NCI-H524 (cell line): ENCODE data around the gene TROAP.
"Not testable (repeated sequence)": the region's sequence is repeated elsewhere in the genome, so short reads cannot be mapped to it uniquely, and the experiment has no call there.

Experiments
- DNase-seq, 2 experiments: peaks; one replicate each; lab custom pipeline; 2025; lab: John Stamatoyannopoulos, UW

TROAP gene

DNA sequence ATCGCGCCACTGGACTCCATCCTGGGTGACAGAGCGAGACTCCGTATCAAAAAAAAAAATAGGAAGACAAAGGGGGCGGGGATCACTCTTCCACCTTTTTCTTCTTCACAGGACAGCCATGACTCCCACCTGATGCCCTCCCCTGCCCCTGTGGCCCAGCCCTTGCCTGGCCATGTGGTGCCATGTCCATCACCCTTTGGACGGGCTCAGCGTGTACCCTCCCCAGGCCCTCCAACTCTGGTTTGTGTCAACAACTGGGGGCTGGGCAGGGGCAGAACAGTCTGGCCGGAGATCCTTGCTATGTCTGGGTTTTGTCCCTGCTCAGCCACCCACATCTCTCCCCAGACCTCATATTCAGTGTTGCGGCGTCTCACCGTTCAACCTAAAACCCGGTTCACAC is 5.8 kb downstream of the TROAP start:
- DNase-seq = no peak

DNA sequence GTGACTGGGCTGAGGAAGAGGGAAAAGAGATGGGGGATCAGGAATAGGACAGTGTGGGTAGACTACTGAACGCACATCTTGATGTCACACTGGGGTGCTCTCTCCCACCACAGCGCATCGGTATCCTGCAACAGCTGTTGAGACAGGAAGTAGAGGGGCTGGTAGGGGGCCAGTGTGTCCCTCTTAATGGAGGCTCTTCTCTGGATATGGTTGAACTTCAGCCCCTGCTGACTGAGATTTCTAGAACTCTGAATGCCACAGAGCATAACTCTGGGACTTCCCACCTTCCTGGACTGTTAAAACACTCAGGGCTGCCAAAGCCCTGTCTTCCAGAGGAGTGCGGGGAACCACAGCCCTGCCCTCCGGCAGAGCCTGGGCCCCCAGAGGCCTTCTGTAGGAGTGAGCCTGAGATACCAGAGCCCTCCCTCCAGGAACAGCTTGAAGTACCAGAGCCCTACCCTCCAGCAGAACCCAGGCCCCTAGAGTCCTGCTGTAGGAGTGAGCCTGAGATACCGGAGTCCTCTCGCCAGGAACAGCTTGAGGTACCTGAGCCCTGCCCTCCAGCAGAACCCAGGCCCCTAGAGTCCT is 7.1 kb downstream of the TROAP start:
- no peak for DNase-seq

GRCh38 chr12:49330631-49331379 is 7.8 kb downstream of the TROAP start:
- DNase-seq = no peak

DNA sequence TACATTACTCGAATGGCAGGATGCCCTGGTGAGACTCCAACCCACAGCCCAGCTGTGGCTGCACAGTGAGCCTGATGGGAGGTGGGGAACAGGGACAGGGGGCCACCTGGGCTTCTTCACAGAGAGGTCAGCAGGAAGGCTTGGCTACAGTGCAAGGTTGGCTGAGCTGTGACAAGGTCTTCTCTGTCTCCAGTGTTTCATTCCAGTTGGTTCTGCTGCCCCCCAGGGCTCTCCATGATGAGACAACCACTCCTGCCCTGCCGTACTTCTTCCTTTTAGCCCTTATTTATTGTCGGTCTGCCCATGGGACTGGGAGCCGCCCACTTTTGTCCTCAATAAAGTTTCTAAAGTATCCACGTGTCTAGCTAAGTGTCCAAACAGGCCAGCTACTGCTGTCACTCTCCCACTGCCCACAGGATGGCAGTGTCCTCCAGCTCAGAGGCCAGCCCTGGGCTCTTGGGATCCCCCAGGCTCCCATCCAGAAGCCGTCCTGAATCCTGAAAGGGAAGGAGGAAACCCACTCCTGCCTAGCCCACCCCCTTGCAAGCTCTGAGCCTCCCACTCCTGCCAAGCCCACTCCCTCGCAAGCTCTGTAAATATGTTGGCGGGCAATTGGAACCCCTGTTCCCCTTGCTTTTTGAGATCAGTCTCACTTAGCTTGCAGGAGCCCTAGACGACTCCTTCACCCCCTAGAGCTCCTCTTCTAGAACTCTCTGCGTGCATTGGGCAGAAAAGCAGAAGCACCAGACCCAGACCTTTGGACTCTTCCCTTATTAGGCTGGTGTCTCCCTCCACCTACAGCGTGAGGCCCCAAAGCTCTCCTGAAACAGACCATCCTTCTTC is 8.5 kb downstream of the TROAP start:
- DNase-seq = peak; percentile 26 to 62

DNA sequence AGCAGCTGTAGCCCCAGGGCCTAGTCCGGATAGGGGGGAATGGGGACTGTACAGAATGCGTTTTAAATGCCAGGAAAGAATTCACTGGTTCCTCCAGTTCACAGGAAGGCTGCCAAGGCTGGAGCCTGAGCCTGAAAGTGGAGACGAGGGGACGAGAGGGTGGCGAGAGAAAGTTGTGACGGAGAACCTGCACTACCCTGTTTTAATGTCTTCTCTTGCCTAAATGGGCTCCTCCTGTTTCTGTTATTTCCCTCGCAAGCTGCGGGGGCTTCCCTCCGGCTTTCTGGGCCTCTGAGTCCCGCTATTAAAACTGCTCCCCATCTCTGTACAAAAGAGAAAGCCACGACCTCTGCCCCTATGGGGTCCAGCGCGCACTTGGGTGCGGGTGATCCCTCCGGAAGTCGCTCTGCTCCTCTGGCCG is 9.4 kb downstream of the TROAP start:
- no peak for DNase-seq

DNA sequence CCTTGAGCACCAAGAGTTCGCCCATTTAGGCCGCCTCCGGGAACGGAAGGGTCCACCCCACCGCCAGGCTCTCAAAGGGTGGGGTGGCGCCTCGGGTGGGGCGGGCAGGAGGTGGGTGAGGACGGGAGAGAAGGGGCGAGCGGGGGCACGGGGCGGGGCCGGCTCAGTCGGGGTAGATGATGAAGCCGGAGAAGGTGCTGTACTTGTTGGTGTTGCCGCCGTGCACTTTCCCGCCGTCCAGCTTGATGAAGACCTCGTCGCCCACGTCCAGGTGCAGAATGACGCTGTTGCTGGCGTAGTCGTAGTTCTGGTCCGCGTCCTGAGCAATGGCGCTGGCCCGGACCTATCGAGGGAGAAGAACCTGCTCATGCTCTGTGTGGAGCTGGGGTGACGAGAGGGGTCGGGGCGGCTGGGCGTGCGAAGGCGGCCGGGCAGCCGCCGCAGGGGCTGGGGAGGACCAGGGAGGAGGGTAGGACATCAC is 9.9 kb downstream of the TROAP start:
- DNase-seq = no peak

GRCh38 chr12:49333778-49334177 is 10.7 kb downstream of the TROAP start:
- not testable (repeated sequence) for DNase-seq

DNA sequence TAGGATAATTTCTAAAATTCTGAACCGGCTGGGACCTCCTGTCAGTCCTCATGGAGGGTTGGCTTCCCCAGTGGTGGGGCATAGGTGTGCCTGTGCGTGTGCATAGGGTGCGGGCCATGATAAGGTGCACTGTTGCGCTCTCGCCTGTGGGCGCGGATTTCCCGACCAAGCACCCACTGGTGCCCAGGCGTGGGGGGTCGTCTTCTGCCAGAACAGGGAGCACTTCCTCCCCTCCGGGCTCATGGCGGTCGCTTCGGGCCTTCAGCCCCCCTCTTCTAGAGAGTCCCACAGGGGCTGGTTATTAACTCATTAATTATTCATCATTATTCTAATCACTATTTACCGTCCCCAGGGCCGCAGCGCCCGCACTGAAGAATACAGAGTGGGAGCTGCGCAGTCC is 11.2 kb downstream of the TROAP start:
- no peak for DNase-seq

- DNase-seq = no peak
Measured at GRCh38 chr12:49334681-49335080, 11.6 kb downstream of the TROAP start.

DNA sequence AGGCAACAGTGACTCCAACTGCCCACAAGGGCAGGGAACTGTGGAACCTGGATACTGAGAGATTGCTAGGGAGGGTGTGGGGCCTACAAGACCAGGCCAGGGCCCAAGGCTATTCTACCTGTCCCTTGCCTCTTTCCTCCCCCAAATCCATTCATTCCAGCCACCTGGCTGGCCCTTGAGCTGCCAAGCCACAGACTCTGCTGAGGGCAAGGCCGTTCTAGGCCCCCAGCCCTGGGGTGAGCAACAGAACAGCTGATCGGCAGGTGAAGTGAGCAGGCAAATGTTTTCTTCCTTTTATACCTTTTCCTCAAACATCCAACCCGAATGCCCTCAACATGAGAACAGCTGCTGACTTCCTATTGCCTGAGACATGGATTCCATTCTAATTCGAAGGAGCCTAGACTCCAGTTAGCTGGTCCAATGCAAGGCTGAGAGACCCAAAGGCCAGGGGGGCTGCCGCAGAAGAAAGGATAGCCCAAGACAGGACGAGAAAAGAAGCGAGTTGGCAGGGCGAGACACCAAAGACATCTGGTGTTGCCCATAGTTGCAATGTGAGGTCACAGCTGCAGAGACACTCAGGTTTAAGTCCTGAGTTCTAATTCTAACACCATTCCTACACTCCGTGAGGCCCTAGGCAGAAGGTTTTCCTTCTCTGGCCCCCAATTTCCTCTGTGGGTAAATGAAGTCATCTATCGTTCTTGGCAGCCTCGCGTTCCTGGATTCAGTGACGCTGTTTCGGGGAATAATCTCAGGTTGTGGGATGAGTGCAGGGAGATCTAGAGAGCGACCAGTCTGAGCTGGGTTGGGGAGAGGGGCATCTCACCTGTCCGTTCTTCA is 12.3 kb downstream of the TROAP start:
- no peak for DNase-seq

GRCh38 chr12:49335955-49336644 is 13.0 kb downstream of the TROAP start:
- DNase-seq = no peak

DNA sequence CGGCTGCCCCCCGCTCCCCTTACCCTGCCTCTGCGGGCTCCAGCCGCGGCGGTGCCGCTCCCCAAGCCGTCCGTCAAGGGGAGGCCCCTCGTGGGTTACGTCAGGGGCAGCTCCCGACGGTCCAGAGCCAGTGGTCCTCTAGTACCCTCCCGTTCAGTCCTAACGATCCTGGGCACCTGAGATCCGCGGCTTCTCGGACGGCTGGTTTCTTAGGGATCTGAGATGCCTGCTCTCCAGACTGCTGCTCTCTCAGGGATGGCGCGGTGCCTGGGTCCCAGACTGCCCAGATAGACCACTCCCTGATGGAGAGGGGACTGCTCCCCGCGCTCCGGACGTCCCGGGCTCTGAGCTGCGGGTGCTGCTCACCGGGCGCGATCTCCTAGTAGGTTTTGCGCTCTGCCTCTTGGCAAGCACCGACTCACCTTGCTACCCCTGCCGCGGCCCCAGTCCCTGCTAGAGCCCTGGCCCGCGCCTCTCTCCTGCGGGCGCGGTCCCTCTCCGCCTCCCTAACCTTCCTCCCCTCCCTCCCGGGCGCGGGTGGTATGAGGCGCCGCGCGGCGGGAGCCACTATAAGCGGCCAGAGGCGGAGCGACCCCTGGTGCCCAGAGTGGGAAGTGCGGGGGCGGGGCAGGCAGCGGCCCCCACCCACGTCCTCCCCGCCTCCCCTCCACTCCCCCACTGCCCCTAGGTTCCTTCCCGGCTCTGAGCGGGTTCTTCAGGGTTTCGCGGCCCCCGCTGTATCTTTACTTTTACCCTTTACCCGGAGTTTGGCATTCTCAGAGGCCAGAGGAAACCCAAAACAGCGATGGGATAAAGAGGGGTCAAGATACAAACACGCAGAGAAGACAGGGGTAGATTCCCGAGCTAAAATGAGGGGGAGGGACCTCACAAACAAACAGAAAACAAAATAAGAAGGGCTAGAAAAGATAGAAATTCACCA is 13.9 kb downstream of the TROAP start, which contains the start of gene C1QL4:
TSS of gene C1QL4 (minus strand) at position 544 of the 940 bp plus-strand sequence. CDS start 711 bp downstream, outside the sequence.
- DNase-seq = peak; percentile 30 to 69

GRCh38 chr12:49338830-49339463 is 15.9 kb downstream of the TROAP start:
- no peak for DNase-seq

GRCh38 chr12:49339464-49339861 is 16.4 kb downstream of the TROAP start:
- DNase-seq = peak in 1 of 2 experiments; percentile 18

DNA sequence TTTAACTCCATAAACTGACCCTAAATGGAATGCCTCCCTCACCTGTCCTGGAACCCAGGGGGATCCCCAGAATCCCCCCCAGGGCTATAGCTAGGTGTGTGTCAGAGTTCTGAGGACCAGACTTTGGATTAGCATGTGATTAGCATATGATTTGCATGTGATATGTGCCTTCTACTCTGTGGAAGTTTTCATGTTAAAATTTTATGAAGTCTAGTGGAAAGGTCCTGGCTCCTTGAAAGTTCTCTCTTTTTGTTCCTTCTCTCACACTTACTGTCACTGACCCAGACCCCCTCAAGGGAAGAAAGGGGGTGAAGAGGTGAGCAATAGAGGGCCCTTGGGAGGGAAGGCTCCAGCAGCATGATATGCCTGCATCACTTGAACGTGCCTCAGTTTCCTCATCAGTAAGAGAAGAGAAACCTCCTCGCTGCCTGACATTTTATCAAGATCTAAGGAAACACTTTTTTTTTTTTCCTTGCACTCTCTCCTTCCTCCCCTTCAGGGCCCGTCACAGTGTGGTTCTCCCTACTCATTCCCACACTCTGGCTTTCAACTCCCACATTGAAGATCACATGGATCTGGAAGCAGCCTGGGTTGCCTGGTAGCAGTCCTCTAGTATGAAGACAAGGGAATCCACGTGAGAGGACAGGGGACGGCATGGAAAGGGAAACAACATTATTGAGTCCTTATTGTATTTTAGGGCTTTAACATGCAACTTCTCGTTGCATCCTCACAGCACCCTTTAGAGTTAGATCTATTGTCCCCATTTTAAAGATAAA is 17.2 kb downstream of the TROAP start:
- no peak for DNase-seq

DNA sequence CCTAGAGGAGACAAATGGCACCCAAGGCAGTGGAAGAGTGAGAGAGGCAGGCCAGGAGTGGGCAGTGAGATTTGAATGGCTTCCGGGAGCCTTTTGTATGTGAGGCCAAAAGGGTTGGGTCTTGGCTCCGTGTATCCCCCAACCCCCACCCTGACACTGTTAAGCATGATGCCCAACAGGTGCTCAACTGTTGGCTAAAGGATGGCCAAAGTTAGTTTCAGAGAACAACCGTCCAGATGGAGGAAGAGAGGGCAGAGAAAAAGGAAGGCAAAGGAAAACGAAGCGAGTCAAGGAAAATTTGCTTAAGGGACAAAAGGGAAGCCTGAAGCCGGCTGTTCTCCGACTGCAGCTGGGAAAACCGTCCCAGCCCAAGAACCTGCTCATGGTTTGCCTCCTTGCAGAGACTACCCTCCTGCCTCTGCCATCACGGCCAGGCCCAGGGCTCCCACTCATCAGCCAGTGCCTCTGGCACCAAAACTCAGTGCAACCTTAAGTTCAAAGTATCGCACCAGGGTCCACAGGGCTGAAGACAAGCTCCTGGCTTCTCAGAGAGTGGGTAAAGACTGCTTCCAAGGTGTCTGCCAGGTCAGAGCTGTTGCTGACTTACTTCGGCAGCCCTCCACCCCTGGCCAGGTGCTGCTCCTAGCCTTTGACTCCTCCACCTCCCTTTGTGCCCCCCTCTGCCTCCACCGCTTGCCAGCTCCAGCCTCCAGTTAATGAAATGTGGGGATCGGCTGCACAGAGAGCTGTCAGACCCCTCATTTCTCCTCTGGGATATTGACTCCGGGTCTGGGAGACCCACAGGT is 18.1 kb downstream of the TROAP start:
- DNase-seq = no peak

DNA sequence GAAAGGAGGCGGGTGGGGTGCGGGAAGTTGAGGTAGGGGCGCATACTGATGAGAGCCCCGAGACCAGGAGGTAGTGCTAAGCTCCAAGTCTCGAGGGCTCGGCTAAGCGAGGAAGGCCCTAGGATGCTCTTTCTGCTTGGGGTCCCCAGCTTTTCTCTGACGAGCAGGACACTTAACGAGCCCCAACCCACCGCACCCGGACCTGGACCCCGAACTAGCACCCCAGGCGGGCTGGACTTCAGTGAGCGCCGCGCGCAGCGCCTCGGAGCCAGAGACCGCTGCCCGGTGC is 18.7 kb downstream of the TROAP start:
- no peak for DNase-seq
